Gastrocnemius medialis (tissue), 4 donors: ENCODE measurements around the gene ATP2A1.

ENCODE experiments used
- POLR2A ChIP-seq, 2 donors: fragments of 450-650 bp; IDR thresholded peaks; one replicate each; pipeline ENCODE4 v1.6.1; 2017; ENCODE audit warnings: antibody characterized with exemption in 2 of 2, mild to moderate bottlenecking in 2 of 2, moderate library complexity in 2 of 2
- TF ChIP-seq, protein P1 (sequence below), 5 experiments: fragments of 450-650 bp in 3 of 5; fragments of 200-600 bp in 2 of 5; sonication (generic) in 2 of 5; IDR thresholded peaks in 4 of 5; conservative IDR thresholded peaks in 1 of 5; 1 replicate in 4 of 5; 2 replicates in 1 of 5; pipeline ENCODE4 v1.5.1; 2016 to 2019; ENCODE audit warnings: antibody characterized with exemption in 5 of 5, mild to moderate bottlenecking in 3 of 5, moderate library complexity in 3 of 5

DNA sequence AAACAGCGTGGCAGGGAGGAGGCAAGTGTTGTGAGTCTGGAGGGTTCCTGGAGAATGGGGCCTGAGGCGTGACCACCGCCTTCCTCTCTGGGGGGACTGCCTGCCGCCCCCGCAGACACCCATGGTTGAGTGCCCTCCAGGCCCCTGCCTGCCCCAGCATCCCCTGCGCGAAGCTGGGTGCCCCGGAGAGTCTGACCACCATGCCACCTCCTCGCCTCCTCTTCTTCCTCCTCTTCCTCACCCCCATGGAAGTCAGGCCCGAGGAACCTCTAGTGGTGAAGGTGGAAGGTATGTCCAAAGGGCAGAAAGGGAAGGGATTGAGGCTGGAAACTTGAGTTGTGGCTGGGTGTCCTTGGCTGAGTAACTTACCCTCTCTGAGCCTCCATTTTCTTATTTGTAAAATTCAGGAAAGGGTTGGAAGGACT lies 53.5 kb downstream of the ATP2A1 start, which contains the start of gene CD19:
- TF ChIP-seq, protein P1, sequence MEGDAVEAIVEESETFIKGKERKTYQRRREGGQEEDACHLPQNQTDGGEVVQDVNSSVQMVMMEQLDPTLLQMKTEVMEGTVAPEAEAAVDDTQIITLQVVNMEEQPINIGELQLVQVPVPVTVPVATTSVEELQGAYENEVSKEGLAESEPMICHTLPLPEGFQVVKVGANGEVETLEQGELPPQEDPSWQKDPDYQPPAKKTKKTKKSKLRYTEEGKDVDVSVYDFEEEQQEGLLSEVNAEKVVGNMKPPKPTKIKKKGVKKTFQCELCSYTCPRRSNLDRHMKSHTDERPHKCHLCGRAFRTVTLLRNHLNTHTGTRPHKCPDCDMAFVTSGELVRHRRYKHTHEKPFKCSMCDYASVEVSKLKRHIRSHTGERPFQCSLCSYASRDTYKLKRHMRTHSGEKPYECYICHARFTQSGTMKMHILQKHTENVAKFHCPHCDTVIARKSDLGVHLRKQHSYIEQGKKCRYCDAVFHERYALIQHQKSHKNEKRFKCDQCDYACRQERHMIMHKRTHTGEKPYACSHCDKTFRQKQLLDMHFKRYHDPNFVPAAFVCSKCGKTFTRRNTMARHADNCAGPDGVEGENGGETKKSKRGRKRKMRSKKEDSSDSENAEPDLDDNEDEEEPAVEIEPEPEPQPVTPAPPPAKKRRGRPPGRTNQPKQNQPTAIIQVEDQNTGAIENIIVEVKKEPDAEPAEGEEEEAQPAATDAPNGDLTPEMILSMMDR (IDR thresholded peaks at IDR 0.05 in 4 of 5, conservative IDR thresholded peaks at IDR 0.05 in 1 of 5): no peak
- TF ChIP-seq POLR2A (IDR thresholded peaks at IDR 0.05): no peak
